GM12878 (cell line): Measurements from ENCODE around the gene TMEM132D. TPM values are rescaled to one million over a fixed set of nuclear protein-coding genes. Genes with fewer than 3 reads are reported as not detected.

ENCODE experiments used
- ATAC-seq: fragments of 200-7000 bp; cut with Tn5 transposase; 3 replicates; pipeline ENCODE4 v1.9.1; 2020; ENCODE audit warnings: mild to moderate bottlenecking, moderate library complexity
- BruUV-seq: library from RNA; stranded (reverse); fragments of 400-500 nt; replicated peaks from 2 replicates; lab custom pipeline; 2021; lab: Mats Ljungman, UMichigan
- CTCF ChIA-PET: fragments of 300-600 bp; sonication (Branson Sonifier 250); formaldehyde crosslinking; extraction: SDS; loops from one replicate; lab custom pipeline; 2021; ENCODE audit warnings: inconsistent platforms; lab: Yijun Ruan, JAX
- POLR2A ChIA-PET: fragments of 350-600 bp; formaldehyde crosslinking; extraction: SDS; loops from one replicate; lab custom pipeline; 2021; ENCODE audit warnings: inconsistent platforms; lab: Charles Lee
- RAD21 ChIA-PET: fragments of 300-600 bp; sonication (Branson Sonifier 250); formaldehyde crosslinking; loops from one replicate; lab custom pipeline; 2023; ENCODE audit warnings: antibody characterized with exemption; ENCODE audit not compliant: unreplicated experiment; lab: Charles Lee
- SMC1A ChIA-PET: fragments of 300-600 bp; sonication (Branson Sonifier 250); formaldehyde crosslinking; loops from one replicate; lab custom pipeline; 2023; ENCODE audit not compliant: unreplicated experiment, uncharacterized antibody; lab: Charles Lee
- DNase-seq: peaks from one replicate; pipeline ENCODE4 v3.0.0-alpha.2; 2011; ENCODE audit warnings: low read depth, low spot score
- FAIRE-seq: peaks from 3 replicates; lab custom pipeline; 2011; peaks lifted over from hg19 to GRCh38; lab: Jason Lieb, UNC
- H2AFZ ChIP-seq: 2 replicates; pipeline ENCODE4 v1.6.0; 2011; ENCODE audit warnings: low read depth, low read length, control low read depth; ENCODE audit not compliant: control insufficient read depth
- H3K27ac ChIP-seq: 2 replicates; pipeline ENCODE4 v1.5.1; 2011; ENCODE audit warnings: control low read depth; ENCODE audit not compliant: control insufficient read depth, insufficient read depth
- H3K27me3 ChIP-seq, 2 experiments: replicated peaks in 1 of 2; 2 replicates each; pipeline versions ENCODE4 v1.6.0 to v1.6.1; 2011; ENCODE audit warnings: low read length in 1 of 2; ENCODE audit not compliant: control insufficient read depth in 2 of 2, insufficient read depth in 2 of 2
- H3K36me3 ChIP-seq, 2 experiments: 2 replicates each; pipeline ENCODE4 v1.5.1; 2011; ENCODE audit warnings: low read length in 1 of 2; ENCODE audit not compliant: control insufficient read depth in 2 of 2, insufficient read depth in 2 of 2
- H3K4me1 ChIP-seq: 2 replicates; pipeline ENCODE4 v1.6.1; 2011; ENCODE audit warnings: mild to moderate bottlenecking, low read length, moderate library complexity, mixed read lengths; ENCODE audit not compliant: control insufficient read depth, insufficient read depth
- H3K4me2 ChIP-seq: 2 replicates; pipeline ENCODE4 v1.6.0; 2011; ENCODE audit warnings: control low read depth; ENCODE audit not compliant: control insufficient read depth, insufficient read depth
- H3K4me3 ChIP-seq: fragments of 200-600 bp; sonication (generic); 2 replicates; pipeline ENCODE4 v1.5.1; 2016
- H3K79me2 ChIP-seq: 2 replicates; pipeline ENCODE4 v1.6.0; 2011; ENCODE audit warnings: low read length; ENCODE audit not compliant: control insufficient read depth, insufficient read depth
- H3K9ac ChIP-seq: 2 replicates; pipeline ENCODE4 v1.8.0; 2011; ENCODE audit warnings: low read length, control low read depth, mixed read lengths; ENCODE audit not compliant: control insufficient read depth, insufficient read depth
- H3K9me3 ChIP-seq: replicated peaks from 3 replicates; pipeline ENCODE4 v1.5.1; 2011; ENCODE audit warnings: mild to moderate bottlenecking, low read length; ENCODE audit not compliant: control insufficient read depth, insufficient read depth
- H4K20me1 ChIP-seq: 2 replicates; pipeline ENCODE4 v1.6.0; 2011; ENCODE audit not compliant: control insufficient read depth, insufficient read depth
- CTCF ChIP-seq, 3 experiments: IDR thresholded peaks in 2 of 3; conservative IDR thresholded peaks in 1 of 3; 2 replicates each; pipeline ENCODE4 v1.5.1; 2011; ENCODE audit warnings: low read depth in 3 of 3, low read length in 3 of 3, mild to moderate bottlenecking in 3 of 3, control low read depth in 2 of 3, moderate library complexity in 2 of 3, inconsistent platforms in 1 of 3, mixed read lengths in 1 of 3; ENCODE audit not compliant: control insufficient read depth in 2 of 3, insufficient read depth in 1 of 3; ENCODE audit errors: extremely low read depth in 1 of 3
- CUX1 ChIP-seq: IDR thresholded peaks from 2 replicates; pipeline ENCODE4 v1.6.1; 2012; ENCODE audit warnings: improper control_type of control experiment, low read depth, low read length; ENCODE audit not compliant: insufficient replicate concordance
- KDM1A ChIP-seq: fragments of 200-600 bp; sonication (generic); IDR thresholded peaks from 2 replicates; pipeline ENCODE4 v1.6.1; 2016; ENCODE audit warnings: borderline replicate concordance
- RAD21 ChIP-seq: IDR thresholded peaks from 2 replicates; pipeline ENCODE4 v1.6.1; 2011; ENCODE audit warnings: mild to moderate bottlenecking, low read depth, low read length, moderate library complexity; ENCODE audit not compliant: insufficient read depth
- WGBS: methylation state at CpG from one replicate; pipeline ENCODE4 v1.1.6; 2016; ENCODE audit warnings: low lambda C conversion rate; ENCODE audit not compliant: insufficient replicate concordance, insufficient coverage; ENCODE audit errors: missing lambda C conversion rate; 5-methylcytosine and 5-hydroxymethylcytosine counted together
- in situ Hi-C: fragments of 300-500 bp; cut with MboI; formaldehyde crosslinking; loops from 9 replicates; pipeline ENCODE4 v1.14.3; 2018; ENCODE audit warnings: mixed read lengths
- intact Hi-C: fragments of 100-400 bp; cut with micrococcal nuclease; formaldehyde crosslinking; loops from one replicate; pipeline ENCODE4 v1.14.2; 2022; ENCODE audit not compliant: unreplicated experiment
- polyA plus RNA-seq, 11 experiments: library from polyadenylated mRNA; depleted of rRNA in 4 of 11; unstranded in 6 of 11; stranded (reverse) in 5 of 11; fragments of >200 nt; fragmentation: Nextera tagmentation in 4 of 11; fragmentation: Illumina TruSeq in 1 of 11; extraction: Ambion mirVana in 4 of 11; extraction: Trizol in 1 of 11; gene quantifications; 1 replicate in 1 of 11; 2 replicates in 10 of 11; pipeline versions ENCODE4 v1.2.1 to v1.2.3, GENCODE V29; 2011 to 2016; ENCODE audit warnings: inconsistent platforms in 2 of 11, missing spikeins in 2 of 11, low read depth in 1 of 11
- total RNA-seq, 4 experiments: library from RNA; depleted of rRNA in 3 of 4; stranded (reverse); fragments of >200 nt in 3 of 4; fragmentation: Illumina TruSeq in 1 of 4; extraction: Trizol in 1 of 4; gene quantifications; 2 replicates each; pipeline versions ENCODE4 v1.2.1 to v1.2.3, GENCODE V29; 2013 to 2021

TMEM132D gene
- total and polyA plus RNA-seq, 10 of the 15 experiments (the other 5 are each of a cell fraction or from before 2014, with no cell fraction given), result under 0.01 to 0.12 (median 0.02) TPM; not detected in 3

- DNase-seq (no peak), FAIRE-seq (no peak), ATAC-seq (no peak)
- Histone ChIP-seq H3K4me3 (no peak overlapping the region), H3K4me2 (no peak overlapping the region), H3K4me1 (no peaks in the 10 kb centered on the region), H3K27me3 (no peaks in the 10 kb centered on the region), H2AFZ (no peak overlapping the region), H3K36me3 (no peaks in the 10 kb centered on the region), H3K27ac (no peak overlapping the region), H3K9me3 (no peaks in the 10 kb centered on the region), H3K79me2 (no peaks in the 10 kb centered on the region), H4K20me1 (no peaks in the 10 kb centered on the region), H3K9ac (no peak overlapping the region)
- TF ChIP-seq KDM1A (no peak), CUX1 (no peak), CTCF (IDR thresholded peaks at IDR 0.05 in 2 of 3, conservative IDR thresholded peaks at IDR 0.05 in 1 of 3; ENCODE audit: control insufficient read depth in 2 of 3, extremely low read depth in 1 of 3, insufficient read depth in 1 of 3, low read depth in 3 of 3, low read length in 3 of 3) (no peak), RAD21 (no peak)
- ChIA-PET CTCF (no interaction called here), POLR2A (no interaction called here), SMC1A (no interaction called here), RAD21 (no interaction called here)
- 0% methylated on average over 2 of the region's 2 CpGs for WGBS
- BruUV-seq, result no TSS peak
- intact Hi-C loops, result no loop called here
- in situ Hi-C loops, result no loop called here
Observed at GRCh38 chr12:129558036-129558435, 345.8 kb downstream of the TMEM132D start.
